HG03060 (cell line): ENCODE measurements around the gene CDH24.

Source experiments
- ATAC-seq: cut with Tn5 transposase; IDR thresholded peaks from one replicate; pipeline ENCODE4 v1.9.1; 2021; ENCODE audit warnings: low read depth, moderate number of reproducible peaks; ENCODE audit not compliant: unreplicated experiment

The CDH24 gene

GRCh38 chr14:23000860-23001259, 56.5 kb downstream of the CDH24 start:
- ATAC-seq: no peak

GRCh38 chr14:22998329-22999012, 58.8 kb downstream of the CDH24 start:
- no peak for ATAC-seq

- no peak for ATAC-seq
These were observed 59.5 kb downstream of the CDH24 start for GRCh38 chr14:22997676-22998323.
